HCT116 (cell line): ENCODE results near the gene ROBO1. TPM values are rescaled to one million over a fixed set of nuclear protein-coding genes. Genes with fewer than 3 reads are reported as not detected.

Source experiments
- ATAC-seq: fragments of 200-7000 bp; cut with Tn5 transposase; 2 replicates; pipeline ENCODE4 v1.9.1; 2020; ENCODE audit warnings: mild to moderate bottlenecking, moderate library complexity
- BruUV-seq: library from RNA; stranded (reverse); fragments of 400-500 nt; replicated peaks from 2 replicates; lab custom pipeline; 2021; lab: Mats Ljungman, UMichigan
- CTCF ChIA-PET: fragments of 300-600 bp; sonication (Branson Sonifier 250); formaldehyde crosslinking; loops from one replicate; lab custom pipeline; 2021; ENCODE audit warnings: antibody characterized with exemption; lab: Charles Lee
- POLR2A ChIA-PET: fragments of 300-600, 350-600 bp; sonication (Branson Sonifier 250); formaldehyde crosslinking; loops from one replicate; lab custom pipeline; 2021; ENCODE audit warnings: antibody characterized with exemption; lab: Charles Lee
- RAD21 ChIA-PET, 2 experiments: fragments of 300-600 bp; sonication (Branson Sonifier 250); formaldehyde crosslinking; loops; one replicate each; lab custom pipeline; 2023; ENCODE audit warnings: low total read pairs in 2 of 2; ENCODE audit not compliant: uncharacterized antibody in 2 of 2, unreplicated experiment in 2 of 2, low non-redundant PET in 1 of 2; lab: Charles Lee
- DNase-seq: peaks from one replicate; pipeline ENCODE4 v3.0.0-alpha.2; 2010; ENCODE audit warnings: low read depth, low spot score
- H2AFZ ChIP-seq: fragments of 200-600 bp; shearing (Covaris generic), sonication (generic); 2 replicates; pipeline ENCODE4 v1.6.1; 2017; ENCODE audit warnings: low read depth, mixed run types, mixed read lengths, antibody characterized with exemption, low read length; ENCODE audit not compliant: poor library complexity, severe bottlenecking
- H3K27ac ChIP-seq: 2 replicates; pipeline ENCODE4 v1.5.1; 2012; ENCODE audit warnings: low read depth, low read length
- H3K27me3 ChIP-seq: fragments of 200-600 bp; sonication (generic); 2 replicates; pipeline ENCODE4 v1.6.1; 2016; ENCODE audit warnings: mixed run types, low read length, mixed read lengths; ENCODE audit not compliant: insufficient read depth
- H3K36me3 ChIP-seq, 2 experiments: fragments of 200-500 bp in 1 of 2; fragments of 200-600 bp in 1 of 2; sonication (Bioruptor generic) in 1 of 2; sonication (generic) in 1 of 2; 2 replicates each; pipeline versions ENCODE4 v1.5.1 to v1.6.1; 2014 to 2016; ENCODE audit warnings: low read length in 2 of 2, inconsistent platforms in 1 of 2, mixed read lengths in 1 of 2, mixed run types in 1 of 2; ENCODE audit not compliant: insufficient read depth in 2 of 2, control insufficient read depth in 1 of 2
- H3K4me1 ChIP-seq, 2 experiments: fragments of 200-600 bp in 1 of 2; sonication (generic) in 1 of 2; 2 replicates each; pipeline versions ENCODE4 v1.5.1 to v1.6.1; 2012 to 2017; ENCODE audit warnings: low read length in 2 of 2, inconsistent platforms in 1 of 2, mild to moderate bottlenecking in 1 of 2, mixed read lengths in 1 of 2, mixed run types in 1 of 2, moderate library complexity in 1 of 2; ENCODE audit not compliant: insufficient read depth in 2 of 2, control insufficient read depth in 1 of 2
- H3K4me2 ChIP-seq: fragments of 200-600 bp; sonication (generic); 2 replicates; pipeline ENCODE4 v1.6.1; 2017; ENCODE audit warnings: mixed run types, low read length, mixed read lengths
- H3K4me3 ChIP-seq, 2 experiments: fragments of 200-600 bp in 1 of 2; sonication (generic) in 1 of 2; replicated peaks in 1 of 2; 2 replicates each; pipeline ENCODE4 v1.5.1; 2011 to 2016; ENCODE audit warnings: low read length in 2 of 2, control low read depth in 1 of 2, low read depth in 1 of 2, mild to moderate bottlenecking in 1 of 2, mixed read lengths in 1 of 2, mixed run types in 1 of 2
- H3K79me2 ChIP-seq: fragments of 200-600 bp; sonication (generic); 2 replicates; pipeline ENCODE4 v1.6.1; 2017; ENCODE audit warnings: mild to moderate bottlenecking, mixed run types, low read length, moderate library complexity, mixed read lengths; ENCODE audit not compliant: insufficient read depth
- H3K9ac ChIP-seq: fragments of 200-600 bp; sonication (generic); 2 replicates; pipeline ENCODE4 v1.6.1; 2016; ENCODE audit warnings: low read length, mixed read lengths
- H3K9me2 ChIP-seq: fragments of 200-600 bp; sonication (generic), shearing (Covaris generic); 2 replicates; pipeline ENCODE4 v1.6.1; 2017; ENCODE audit warnings: mixed run types, mild to moderate bottlenecking, moderate library complexity; ENCODE audit not compliant: insufficient read depth
- H3K9me3 ChIP-seq, 2 experiments: fragments of 200-500 bp in 1 of 2; fragments of 200-600 bp in 1 of 2; sonication (Bioruptor generic) in 1 of 2; sonication (generic) in 1 of 2; 2 replicates each; pipeline ENCODE4 v1.6.1; 2014 to 2017; ENCODE audit warnings: low read length in 2 of 2, mixed read lengths in 2 of 2, inconsistent platforms in 1 of 2, low read depth in 1 of 2, mild to moderate bottlenecking in 1 of 2, mixed run types in 1 of 2, moderate library complexity in 1 of 2; ENCODE audit not compliant: control insufficient read depth in 1 of 2, insufficient read depth in 1 of 2
- H4K20me1 ChIP-seq: fragments of 200-600 bp; sonication (generic), shearing (Covaris generic); 2 replicates; pipeline ENCODE4 v1.6.1; 2017; ENCODE audit warnings: mixed run types, mild to moderate bottlenecking, moderate library complexity; ENCODE audit not compliant: insufficient read depth
- ATF3 ChIP-seq: IDR thresholded peaks from 2 replicates; pipeline ENCODE4 v1.6.1; 2012
- CBX3 ChIP-seq: IDR thresholded peaks from 2 replicates; pipeline ENCODE4 v1.6.1; 2012; ENCODE audit warnings: low read depth
- CTCF ChIP-seq, 3 experiments: fragments of 200-600 bp in 1 of 3; sonication (generic) in 1 of 3; IDR thresholded peaks in 2 of 3; conservative IDR thresholded peaks in 1 of 3; 2 replicates each; pipeline ENCODE4 v1.5.1; 2012 to 2017; ENCODE audit warnings: low read depth in 2 of 3, low read length in 2 of 3, antibody characterized with exemption in 1 of 3, borderline replicate concordance in 1 of 3, control low read depth in 1 of 3, mild to moderate bottlenecking in 1 of 3, mixed read lengths in 1 of 3, mixed run types in 1 of 3, moderate library complexity in 1 of 3; ENCODE audit not compliant: insufficient read depth in 1 of 3
- EGR1 ChIP-seq: IDR thresholded peaks from 2 replicates; pipeline ENCODE4 v1.6.1; 2012; ENCODE audit warnings: low read depth
- ELF1 ChIP-seq: IDR thresholded peaks from 2 replicates; pipeline ENCODE4 v1.6.1; 2012; ENCODE audit warnings: low read depth, borderline replicate concordance
- EZH2 ChIP-seq: fragments of 200-600 bp; sonication (generic); IDR thresholded peaks from 2 replicates; pipeline ENCODE4 v1.6.1; 2017; ENCODE audit warnings: antibody characterized with exemption, mixed run types
- EZH2phosphoT487 ChIP-seq: fragments of 200-600 bp; IDR thresholded peaks from 2 replicates; pipeline ENCODE4 v1.6.1; 2018; ENCODE audit warnings: antibody characterized with exemption, borderline replicate concordance
- FOSL1 ChIP-seq: IDR thresholded peaks from 2 replicates; pipeline ENCODE4 v1.6.1; 2012; ENCODE audit warnings: low read depth
- JUND ChIP-seq: IDR thresholded peaks from 2 replicates; pipeline ENCODE4 v1.6.1; 2012
- MAX ChIP-seq: IDR thresholded peaks from 2 replicates; pipeline ENCODE4 v1.6.1; 2012
- POLR2A ChIP-seq: IDR thresholded peaks from 2 replicates; pipeline ENCODE4 v1.7.0; 2011; ENCODE audit warnings: borderline replicate concordance; ENCODE audit not compliant: insufficient read depth, insufficient read length; ENCODE audit errors: extremely low read depth
- POLR2AphosphoS5 ChIP-seq: IDR thresholded peaks from 2 replicates; pipeline ENCODE4 v1.6.1; 2011; ENCODE audit warnings: mild to moderate bottlenecking, low read depth, low read length, moderate library complexity
- REST ChIP-seq: IDR thresholded peaks from 2 replicates; pipeline ENCODE4 v1.6.1; 2012; ENCODE audit warnings: low read depth
- SP1 ChIP-seq: IDR thresholded peaks from 2 replicates; pipeline ENCODE4 v1.6.1; 2012; ENCODE audit warnings: low read depth
- SRF ChIP-seq: IDR thresholded peaks from 2 replicates; pipeline ENCODE4 v1.6.1; 2012; ENCODE audit warnings: low read depth
- YY1 ChIP-seq: IDR thresholded peaks from 2 replicates; pipeline ENCODE4 v1.6.1; 2011; ENCODE audit warnings: low read length, low read depth, moderate library complexity, mild to moderate bottlenecking; ENCODE audit not compliant: insufficient replicate concordance; ENCODE audit errors: extremely low read depth
- ZBTB33 ChIP-seq: IDR thresholded peaks from 2 replicates; pipeline ENCODE4 v1.6.1; 2011; ENCODE audit warnings: mild to moderate bottlenecking, low read length, moderate library complexity; ENCODE audit not compliant: insufficient replicate concordance; ENCODE audit errors: extremely low read depth
- ZFX ChIP-seq: fragments of 450-650 bp; IDR thresholded peaks from 2 replicates; pipeline ENCODE4 v1.6.1; 2017
- ZNF274 ChIP-seq: fragments of 200-500 bp; sonication (Bioruptor generic); IDR thresholded peaks from 2 replicates; pipeline ENCODE4 v1.6.1; 2014; ENCODE audit warnings: mild to moderate bottlenecking, low read depth, low read length, inconsistent platforms
- intact Hi-C: fragments of 100-400 bp; cut with micrococcal nuclease; formaldehyde crosslinking; loops from 2 replicates; pipeline ENCODE4 v1.10.0; 2022
- total RNA-seq: library from RNA; stranded (reverse); gene quantifications from one replicate; pipeline ENCODE4 v1.2.1, GENCODE V29; 2021; ENCODE audit not compliant: unreplicated experiment

ROBO1 gene
- total RNA-seq, 1 experiment from 2014 or later = 0.27 TPM

- Histone ChIP-seq H3K27me3 (no peaks in the 10 kb centered on the region), H3K9me3 (peaks cover 9 to 21% of the 10 kb centered on the region in 2 experiments; a peak in 2 of 4 replicates), H3K9me2 (no peaks in the 10 kb centered on the region), H3K4me2 (no peak overlapping the region), H3K79me2 (no peaks in the 10 kb centered on the region), H4K20me1 (no peaks in the 10 kb centered on the region), H3K4me3 (no peak overlapping the region), H3K4me1 (no peaks in the 10 kb centered on the region), H3K36me3 (no peaks in the 10 kb centered on the region), H3K27ac (no peak overlapping the region), H3K9ac (no peak overlapping the region), H2AFZ (no peak overlapping the region)
- ChIA-PET RAD21 (no interaction called here), POLR2A (no interaction called here), CTCF (no interaction called here)
- intact Hi-C loops = no loop called here
- ATAC-seq = no peak
- DNase-seq = no peak
- no TSS peak for BruUV-seq
- TF ChIP-seq POLR2AphosphoS5 = no peak
- no peak for TF ChIP-seq ZFX
- TF ChIP-seq MAX = no peak
- no peak for TF ChIP-seq CTCF (IDR thresholded peaks at IDR 0.05 in 2 of 3, conservative IDR thresholded peaks at IDR 0.05 in 1 of 3; ENCODE audit: borderline replicate concordance in 1 of 3, insufficient read depth in 1 of 3, low read depth in 2 of 3, low read length in 2 of 3)
- TF ChIP-seq EZH2 = no peak
- TF ChIP-seq FOSL1 = no peak
- TF ChIP-seq REST = no peak
- TF ChIP-seq EZH2phosphoT487 = no peak
- TF ChIP-seq SRF = no peak
- TF ChIP-seq EGR1 = no peak
- no peak for TF ChIP-seq CBX3
- no peak for TF ChIP-seq ZNF274
- TF ChIP-seq ATF3 = no peak
- no peak for TF ChIP-seq SP1
- TF ChIP-seq ZBTB33 = no peak
- TF ChIP-seq JUND = no peak
- TF ChIP-seq ELF1 = no peak
- TF ChIP-seq YY1 = no peak
- no peak for TF ChIP-seq POLR2A
Observed at GRCh38 chr3:78993375-78993774, 774.4 kb downstream of the ROBO1 start.
